HFF-Myc (cell line): ENCODE results near the gene SHANK3.

ENCODE experiments used
- DNase-seq: peaks from one replicate; pipeline ENCODE4 v3.0.0-alpha.2; 2011; ENCODE audit warnings: low read depth; ENCODE audit errors: extremely low read depth
- H3K4me3 ChIP-seq: replicated peaks from 2 replicates; pipeline ENCODE4 v1.5.1; 2011; ENCODE audit warnings: low read depth, mild to moderate bottlenecking, control low read depth, low read length
- CTCF ChIP-seq: IDR thresholded peaks from 2 replicates; pipeline ENCODE4 v1.5.1; 2012; ENCODE audit warnings: mild to moderate bottlenecking, low read depth, low read length, control low read depth; ENCODE audit errors: missing control alignments

Gene SHANK3

GRCh38 chr22:50676180-50676636 is 3.6 kb downstream of the SHANK3 start:
- no peak for TF ChIP-seq CTCF
- H3K4me3 ChIP-seq: no peak overlapping the region
- DNase-seq: no peak

GRCh38 chr22:50676661-50677492 is 4.3 kb downstream of the SHANK3 start:
- no peak for DNase-seq
- no peak overlapping the region for H3K4me3 ChIP-seq
- TF ChIP-seq CTCF: no peak

GRCh38 chr22:50677493-50678217 is 5.0 kb downstream of the SHANK3 start:
- DNase-seq: no peak
- H3K4me3 ChIP-seq: no peak overlapping the region
- TF ChIP-seq CTCF: no peak

- H3K4me3 ChIP-seq: no peak overlapping the region
- DNase-seq: no peak
- TF ChIP-seq CTCF: no peak
Measured at GRCh38 chr22:50678218-50678650, 5.6 kb downstream of the SHANK3 start.

GRCh38 chr22:50678651-50679521 is 6.3 kb downstream of the SHANK3 start:
- no peak for TF ChIP-seq CTCF
- DNase-seq: no peak

GRCh38 chr22:50683086-50683993 is 10.7 kb downstream of the SHANK3 start:
- no peak for TF ChIP-seq CTCF
- H3K4me3 ChIP-seq: no peak overlapping the region
- DNase-seq: no peak

More at GRCh38 chr22:50678651-50679521, 6.3 kb downstream of the SHANK3 start:
- no peak overlapping the region for H3K4me3 ChIP-seq
